Subcutaneous adipose tissue (tissue), 4 donors: ENCODE measurements around the gene TSPAN16. TPM values are rescaled to one million over a fixed set of nuclear protein-coding genes. Genes with fewer than 3 reads are reported as not detected.

Experiments used
- CTCF ChIP-seq: fragments of 450-650 bp; IDR thresholded peaks from one replicate; pipeline ENCODE4 v1.5.1; 2016; ENCODE audit warnings: low read depth, mild to moderate bottlenecking, control low read depth, antibody characterized with exemption, moderate library complexity
- total RNA-seq, 4 donors: library from RNA; depleted of rRNA; stranded (reverse); fragments of >200 nt; gene quantifications; one replicate each; pipeline ENCODE4 v1.1.0, GENCODE V29; 2016

The TSPAN16 gene
- total RNA-seq, 4 donors from 2014 or later = not detected

GRCh38 chr19:11286312-11286974, 9.5 kb upstream of the TSPAN16 start:
- TF ChIP-seq CTCF = no peak

GRCh38 chr19:11288349-11288748, 7.6 kb upstream of the TSPAN16 start:
- no peak for TF ChIP-seq CTCF

GRCh38 chr19:11290256-11290655, 5.7 kb upstream of the TSPAN16 start:
- no peak for TF ChIP-seq CTCF

- TF ChIP-seq CTCF = no peak
Observed at GRCh38 chr19:11291415-11291814, 4.5 kb upstream of the TSPAN16 start.

GRCh38 chr19:11291991-11292390, 4.0 kb upstream of the TSPAN16 start:
- TF ChIP-seq CTCF = no peak

- TF ChIP-seq CTCF = no peak
Observed at GRCh38 chr19:11293433-11294389, 2.2 kb upstream of the TSPAN16 start.

GRCh38 chr19:11295180-11295579, 780 bp upstream of the TSPAN16 start:
- no peak for TF ChIP-seq CTCF
